Body of pancreas (tissue), 4 donors: ENCODE results near the gene TSHZ3. TPM values are rescaled to one million over a fixed set of nuclear protein-coding genes. Genes with fewer than 3 reads are reported as not detected.

Experiments
- ATAC-seq: fragments of 150-250 bp; one replicate; pipeline ENCODE4 v1.9.1; 2016
- DNase-seq, 4 donors: peaks; one replicate each; pipeline ENCODE4 v3.0.0-alpha.2; 2019
- H3K27ac ChIP-seq, 4 donors: fragments of 200-600 bp; sonication (generic); 1 replicate in 3 of 4; 2 replicates in 1 of 4; pipeline versions ENCODE4 v1.5.1 to v1.6.1; 2016 to 2019; ENCODE audit warnings: mild to moderate bottlenecking in 1 of 4, mixed read lengths in 1 of 4, moderate library complexity in 1 of 4
- H3K27me3 ChIP-seq, 2 donors: fragments of 200-600 bp; sonication (generic); one replicate each; pipeline ENCODE4 v1.6.0; 2016; ENCODE audit warnings: mild to moderate bottlenecking in 1 of 2
- H3K36me3 ChIP-seq, 2 donors: fragments of 200-600 bp; sonication (generic); replicated peaks in 1 of 2; 2 replicates each; pipeline ENCODE4 v1.5.1; 2016; ENCODE audit warnings: low read depth in 2 of 2; ENCODE audit not compliant: insufficient read depth in 1 of 2
- H3K4me1 ChIP-seq: fragments of 200-600 bp; sonication (generic); one replicate; pipeline ENCODE4 v1.6.0; 2016
- H3K4me3 ChIP-seq, 2 donors: fragments of 200-600 bp; sonication (generic); 1 replicate in 1 of 2; 2 replicates in 1 of 2; pipeline ENCODE4 v1.5.1; 2016 to 2019
- H3K9me3 ChIP-seq, 3 donors: fragments of 200-600 bp; sonication (generic); 1 replicate in 2 of 3; 2 replicates in 1 of 3; pipeline ENCODE4 v1.5.1; 2016
- CTCF ChIP-seq, 7 experiments: fragments of 450-650 bp in 4 of 7; fragments of 200-600 bp in 3 of 7; sonication (generic) in 3 of 7; IDR thresholded peaks; one replicate each; pipeline ENCODE4 v1.5.1; 2016 to 2019; ENCODE audit warnings: antibody characterized with exemption in 7 of 7
- POLR2A ChIP-seq, 3 donors: fragments of 450-650 bp; IDR thresholded peaks; one replicate each; pipeline ENCODE4 v1.6.1; 2016; ENCODE audit warnings: antibody characterized with exemption in 3 of 3, mild to moderate bottlenecking in 2 of 3
- WGBS, 2 donors: methylation state at CpG; one replicate each; pipeline ENCODE4 v1.1.5; 2017; 5-methylcytosine and 5-hydroxymethylcytosine counted together
- intact Hi-C: fragments of 100-400 bp; cut with DNase I; formaldehyde crosslinking; loops from one replicate; pipeline ENCODE4 v1.15.1; 2023
- total RNA-seq, 2 donors: library from RNA; depleted of rRNA; stranded (reverse); fragments of >200 nt; gene quantifications; one replicate each; pipeline ENCODE4 v1.1.0, GENCODE V29; 2016

The TSHZ3 gene
- total RNA-seq, 2 donors from 2014 or later, result 1.3 to 3.0 TPM

GRCh38 chr19:31235806-31236205 is 113.4 kb downstream of the TSHZ3 start:
- intact Hi-C loops, result no loop called here
- ATAC-seq (no peak), DNase-seq (no peak)
- no peak overlapping the region for H3K4me3 ChIP-seq
- WGBS, 2 donors, result 65 to 70% methylated on average over 4 of the region's 4 CpGs
- no peaks in the 10 kb centered on the region for H3K36me3 ChIP-seq
- no peaks in the 10 kb centered on the region for H3K4me1 ChIP-seq
- no peaks in the 10 kb centered on the region for H3K9me3 ChIP-seq
- no peaks in the 10 kb centered on the region for H3K27me3 ChIP-seq
- H3K27ac ChIP-seq, result no peak overlapping the region
- TF ChIP-seq CTCF (IDR thresholded peaks at IDR 0.05), result no peak
- no peak for TF ChIP-seq POLR2A (IDR thresholded peaks at IDR 0.05)

- WGBS, 2 donors, result 58 to 59% methylated on average over 4 of the region's 4 CpGs
- no peaks in the 10 kb centered on the region for H3K9me3 ChIP-seq
- no peaks in the 10 kb centered on the region for H3K36me3 ChIP-seq
- no peaks in the 10 kb centered on the region for H3K4me1 ChIP-seq
- H3K4me3 ChIP-seq, result no peak overlapping the region
- TF ChIP-seq POLR2A (IDR thresholded peaks at IDR 0.05) (no peak), CTCF (IDR thresholded peaks at IDR 0.05) (no peak)
- intact Hi-C loops, result no loop called here
- no peak for ATAC-seq
- H3K27ac ChIP-seq, result no peak overlapping the region
- no peak for DNase-seq
- no peaks in the 10 kb centered on the region for H3K27me3 ChIP-seq
These were observed 115.9 kb downstream of the TSHZ3 start for GRCh38 chr19:31233295-31233800.

- TF ChIP-seq CTCF (IDR thresholded peaks at IDR 0.05), result no peak
- no peak for TF ChIP-seq POLR2A (IDR thresholded peaks at IDR 0.05)
- H3K27me3 ChIP-seq, result no peaks in the 10 kb centered on the region
- intact Hi-C loops, result no loop called here
- 70 to 76% methylated on average over 3 of the region's 3 CpGs for WGBS, 2 donors
- no peak overlapping the region for H3K4me3 ChIP-seq
- DNase-seq, result no peak
- H3K36me3 ChIP-seq, result no peaks in the 10 kb centered on the region
- H3K9me3 ChIP-seq, result no peaks in the 10 kb centered on the region
- no peaks in the 10 kb centered on the region for H3K4me1 ChIP-seq
- no peak overlapping the region for H3K27ac ChIP-seq
- ATAC-seq, result no peak
These were observed 116.4 kb downstream of the TSHZ3 start for GRCh38 chr19:31232871-31233270.

- WGBS, 2 donors, result 26 to 42% methylated on average over 5 of the region's 5 CpGs
- no peak for ATAC-seq
- intact Hi-C loops, result no loop called here
- Histone ChIP-seq H3K4me3 (no peak overlapping the region), H3K4me1 (no peaks in the 10 kb centered on the region), H3K27ac (no peak overlapping the region), H3K36me3 (no peaks in the 10 kb centered on the region), H3K9me3 (no peaks in the 10 kb centered on the region), H3K27me3 (no peaks in the 10 kb centered on the region)
- DNase-seq, result no peak
- no peak for TF ChIP-seq POLR2A (IDR thresholded peaks at IDR 0.05)
- TF ChIP-seq CTCF (IDR thresholded peaks at IDR 0.05), result no peak
These were observed 117.1 kb downstream of the TSHZ3 start for GRCh38 chr19:31232180-31232579.

GRCh38 chr19:31231237-31231636 is 118.0 kb downstream of the TSHZ3 start:
- no peaks in the 10 kb centered on the region for H3K27me3 ChIP-seq
- ATAC-seq (no peak), DNase-seq (no peak)
- TF ChIP-seq CTCF (IDR thresholded peaks at IDR 0.05) (no peak), POLR2A (IDR thresholded peaks at IDR 0.05) (no peak)
- WGBS, 2 donors, result 75 to 80% methylated on average over 6 of the region's 6 CpGs
- H3K4me1 ChIP-seq, result no peaks in the 10 kb centered on the region
- H3K9me3 ChIP-seq, result no peaks in the 10 kb centered on the region
- no peak overlapping the region for H3K4me3 ChIP-seq
- intact Hi-C loops, result no loop called here
- H3K36me3 ChIP-seq, result no peaks in the 10 kb centered on the region
- no peak overlapping the region for H3K27ac ChIP-seq
